Fibroblast of the aortic adventitia (primary cell): ENCODE results near the gene CUL5. TPM values are rescaled to one million over a fixed set of nuclear protein-coding genes. Genes with fewer than 3 reads are reported as not detected.

Experiments used
- DNase-seq: peaks from one replicate; pipeline ENCODE4 v3.0.0-alpha.2; 2010; ENCODE audit warnings: low read depth
- H3K4me3 ChIP-seq: 2 replicates; pipeline ENCODE4 v1.5.1; 2011; ENCODE audit warnings: low read depth, mild to moderate bottlenecking, control low read depth, low read length, moderate library complexity
- small RNA-seq: library from RNA; depleted of rRNA; stranded (forward); fragments of <200 nt; gene quantifications from one replicate; pipeline ENCODE3, GENCODE V24; 2012
- total RNA-seq: library from RNA; depleted of rRNA; stranded (reverse); fragments of >200 nt; gene quantifications from 2 replicates; pipeline ENCODE4 v1.2.3, GENCODE V29; 2012; ENCODE audit warnings: low replicate concordance
- TF ChIP-seq, protein P1 (sequence below): IDR thresholded peaks from 2 replicates; pipeline ENCODE4 v1.5.1; 2011; ENCODE audit warnings: mild to moderate bottlenecking, low read length, control low read depth, inconsistent platforms; ENCODE audit not compliant: insufficient read depth

Gene CUL5
- total RNA-seq, 1 donor = 39.1 TPM

DNA sequence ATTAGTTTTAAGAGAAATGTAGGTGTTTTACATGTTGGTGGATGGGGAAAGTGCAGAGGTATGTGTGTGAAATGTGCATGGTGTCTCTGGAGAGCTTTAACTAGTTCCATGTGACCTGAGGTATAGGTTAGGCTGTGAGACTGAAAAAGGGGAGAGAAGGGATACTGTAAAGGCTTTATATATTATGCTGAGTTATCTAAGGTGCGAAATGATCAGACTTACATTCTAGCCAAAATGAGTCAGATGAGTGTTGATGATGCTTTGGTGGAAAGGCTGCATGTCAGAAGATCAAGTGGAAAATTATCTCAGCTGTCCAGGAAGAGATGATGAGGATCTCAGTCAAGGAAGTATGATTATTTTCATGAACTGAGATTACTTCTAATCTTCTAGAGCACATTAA is 128.5 kb downstream of the CUL5 start:
- TF ChIP-seq, protein P1, sequence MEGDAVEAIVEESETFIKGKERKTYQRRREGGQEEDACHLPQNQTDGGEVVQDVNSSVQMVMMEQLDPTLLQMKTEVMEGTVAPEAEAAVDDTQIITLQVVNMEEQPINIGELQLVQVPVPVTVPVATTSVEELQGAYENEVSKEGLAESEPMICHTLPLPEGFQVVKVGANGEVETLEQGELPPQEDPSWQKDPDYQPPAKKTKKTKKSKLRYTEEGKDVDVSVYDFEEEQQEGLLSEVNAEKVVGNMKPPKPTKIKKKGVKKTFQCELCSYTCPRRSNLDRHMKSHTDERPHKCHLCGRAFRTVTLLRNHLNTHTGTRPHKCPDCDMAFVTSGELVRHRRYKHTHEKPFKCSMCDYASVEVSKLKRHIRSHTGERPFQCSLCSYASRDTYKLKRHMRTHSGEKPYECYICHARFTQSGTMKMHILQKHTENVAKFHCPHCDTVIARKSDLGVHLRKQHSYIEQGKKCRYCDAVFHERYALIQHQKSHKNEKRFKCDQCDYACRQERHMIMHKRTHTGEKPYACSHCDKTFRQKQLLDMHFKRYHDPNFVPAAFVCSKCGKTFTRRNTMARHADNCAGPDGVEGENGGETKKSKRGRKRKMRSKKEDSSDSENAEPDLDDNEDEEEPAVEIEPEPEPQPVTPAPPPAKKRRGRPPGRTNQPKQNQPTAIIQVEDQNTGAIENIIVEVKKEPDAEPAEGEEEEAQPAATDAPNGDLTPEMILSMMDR = no peak
- no peak overlapping the region for H3K4me3 ChIP-seq
- no peak for DNase-seq

DNA sequence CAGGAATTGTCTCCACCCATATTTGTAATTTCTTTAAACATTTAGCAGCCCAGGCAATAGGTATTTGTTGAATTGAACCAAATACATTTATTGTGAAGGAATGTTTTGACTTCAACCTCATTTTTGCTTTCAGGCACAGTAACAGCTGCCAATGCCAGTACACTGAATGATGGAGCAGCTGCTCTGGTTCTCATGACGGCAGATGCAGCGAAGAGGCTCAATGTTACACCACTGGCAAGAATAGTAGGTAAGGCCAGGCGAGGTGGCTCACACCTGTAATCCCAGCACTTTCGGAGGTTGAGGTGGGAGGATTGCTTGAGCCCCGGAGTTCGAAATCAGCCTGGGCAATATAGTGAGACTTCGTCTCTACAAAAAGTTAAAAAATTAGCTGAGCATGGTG is 133.6 kb downstream of the CUL5 start:
- TF ChIP-seq, protein P1 = no peak
- no peak overlapping the region for H3K4me3 ChIP-seq
- DNase-seq = no peak

DNA sequence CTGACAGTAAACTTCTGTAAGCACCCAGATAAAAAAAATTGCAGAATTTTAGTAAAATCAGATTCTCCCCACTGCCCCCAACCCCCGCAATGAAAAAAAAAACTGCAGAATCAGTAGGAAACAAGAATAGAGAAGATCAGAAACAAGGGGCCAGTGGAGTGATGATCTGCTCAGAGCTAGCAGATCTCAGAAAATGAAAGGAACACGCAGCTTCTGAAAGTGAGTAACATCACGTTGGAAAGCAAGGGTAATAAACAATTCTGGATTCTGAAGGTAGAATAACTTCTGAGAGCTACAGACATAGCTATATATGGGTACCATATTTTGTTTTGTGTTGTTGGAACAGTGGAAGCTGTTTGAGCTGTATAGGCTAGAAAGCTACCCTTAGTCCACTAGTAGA is 135.9 kb downstream of the CUL5 start:
- DNase-seq = no peak
- no peak overlapping the region for H3K4me3 ChIP-seq
- TF ChIP-seq, protein P1 = no peak

DNA sequence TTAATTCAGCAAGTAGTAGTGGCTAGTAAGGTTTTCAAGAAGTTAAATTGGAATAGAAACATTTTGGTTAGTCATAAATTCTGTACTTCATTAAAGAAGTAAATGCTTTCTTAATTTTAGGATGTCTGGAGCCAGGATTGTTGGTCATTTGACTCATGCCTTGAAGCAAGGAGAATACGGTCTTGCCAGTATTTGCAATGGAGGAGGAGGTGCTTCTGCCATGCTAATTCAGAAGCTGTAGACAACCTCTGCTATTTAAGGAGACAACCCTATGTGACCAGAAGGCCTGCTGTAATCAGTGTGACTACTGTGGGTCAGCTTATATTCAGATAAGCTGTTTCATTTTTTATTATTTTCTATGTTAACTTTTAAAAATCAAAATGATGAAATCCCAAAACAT is 138.5 kb downstream of the CUL5 start:
- TF ChIP-seq, protein P1 = no peak
- DNase-seq = no peak
- no peak overlapping the region for H3K4me3 ChIP-seq

DNA sequence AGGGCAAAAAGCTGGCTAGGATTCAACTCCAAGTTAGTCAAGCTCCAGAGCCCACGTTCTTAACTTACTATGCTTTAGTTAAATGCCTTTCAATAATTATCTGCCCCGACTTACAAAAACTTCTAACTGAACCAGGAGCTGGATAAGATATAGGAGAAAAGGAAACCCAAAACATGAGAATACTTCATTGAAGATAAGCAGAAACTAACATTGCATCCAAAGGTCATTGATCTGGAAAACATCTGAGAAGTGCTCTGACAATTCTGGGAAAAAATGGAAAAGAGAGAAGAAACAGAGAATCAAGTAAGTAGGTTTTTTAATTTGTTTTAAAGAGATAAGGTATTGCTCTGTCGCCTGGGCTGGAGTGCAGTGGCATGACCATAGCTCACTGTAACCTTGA is 139.9 kb downstream of the CUL5 start:
- H3K4me3 ChIP-seq = no peak overlapping the region
- TF ChIP-seq, protein P1 = no peak
- no peak for DNase-seq

DNA sequence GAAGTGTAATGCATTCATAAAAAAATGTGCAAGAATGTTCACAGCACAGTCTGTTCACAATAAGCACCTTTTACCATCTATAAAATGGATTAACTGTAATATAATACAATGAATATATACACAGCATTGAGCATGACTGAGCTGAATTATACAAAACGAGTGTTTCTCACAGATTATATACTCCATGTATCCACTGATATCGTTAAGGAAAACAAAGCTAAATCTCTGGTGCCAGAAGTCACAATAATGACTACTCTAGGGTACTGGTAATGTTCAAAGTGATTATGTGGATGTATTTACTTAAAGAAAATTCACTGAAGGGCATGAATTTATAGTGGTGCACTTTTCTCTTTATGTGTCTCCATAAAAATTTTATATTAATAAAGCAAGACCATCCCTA is 145.9 kb downstream of the CUL5 start:
- TF ChIP-seq, protein P1 = no peak
- DNase-seq = no peak
- H3K4me3 ChIP-seq = no peak overlapping the region

Small RNA genes within 50 kb of the gene (small RNA-seq; reads per million reads assigned to genes)
- not detected for gene RF00019

Other genes with a start within 250 kb of the CUL5 start
- 9.6 and 9.9 TPM in 2 replicates for gene SLC35F2, start 150.1 kb upstream of the CUL5 start, total RNA-seq
- not detected in 2 replicates for gene RAB39A, start 80.5 kb upstream of the CUL5 start, total RNA-seq
- gene ACAT1, start 112.7 kb downstream of the CUL5 start, total RNA-seq = 81.7 and 85.9 TPM in 2 replicates
- 6.9 and 28.9 TPM in 2 replicates for gene NPAT, start 213.7 kb downstream of the CUL5 start, total RNA-seq
- 94.4 and 291 TPM in 2 replicates for gene ATM, start 214.2 kb downstream of the CUL5 start, total RNA-seq